ENCODE data around the gene GRAP. TPM values are rescaled to one million over a fixed set of nuclear protein-coding genes. Genes with fewer than 3 reads are reported as not detected.

The GRAP gene
- total RNA-seq, 1 donor from 2014 or later: 50.2 TPM

DNA sequence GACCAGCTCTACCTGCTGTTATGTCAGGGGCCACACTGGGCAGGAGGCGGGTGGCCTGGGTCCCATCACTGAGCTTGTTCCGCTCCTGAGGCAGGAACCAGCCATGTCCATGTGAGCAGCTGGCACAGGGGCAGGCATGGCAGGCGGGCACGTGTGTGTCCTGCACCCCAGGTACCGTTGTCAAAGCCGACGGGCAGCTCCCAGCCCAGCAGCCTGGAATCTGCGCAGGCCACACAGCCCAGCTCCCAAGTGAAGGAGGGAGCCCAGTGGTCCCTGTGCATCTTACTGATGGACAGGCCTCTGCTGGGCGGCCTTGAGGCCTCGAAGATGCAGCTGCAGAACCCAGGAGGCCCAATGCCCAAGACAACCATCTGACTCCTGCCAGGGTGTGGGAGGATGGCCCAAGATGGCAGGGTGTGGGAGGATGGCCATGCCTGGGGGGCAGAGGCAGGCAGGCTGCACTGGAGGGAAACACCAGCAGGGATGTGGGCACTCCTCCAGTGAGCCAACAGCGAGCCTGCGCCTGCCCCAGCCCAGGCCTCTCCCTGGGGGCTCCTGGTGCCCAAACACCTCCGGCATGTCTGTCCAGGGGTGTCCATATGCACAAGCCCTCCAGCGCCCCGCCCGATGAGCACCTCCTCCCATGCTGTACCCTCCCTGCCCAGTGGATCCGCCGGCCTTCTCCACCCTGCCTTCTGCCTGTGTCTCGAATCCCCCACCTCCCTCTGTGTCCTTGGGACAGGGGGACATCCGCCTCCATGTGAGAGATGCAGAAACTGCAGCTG, 55.0 kb downstream of the GRAP start:
- TF ChIP-seq, protein P1, sequence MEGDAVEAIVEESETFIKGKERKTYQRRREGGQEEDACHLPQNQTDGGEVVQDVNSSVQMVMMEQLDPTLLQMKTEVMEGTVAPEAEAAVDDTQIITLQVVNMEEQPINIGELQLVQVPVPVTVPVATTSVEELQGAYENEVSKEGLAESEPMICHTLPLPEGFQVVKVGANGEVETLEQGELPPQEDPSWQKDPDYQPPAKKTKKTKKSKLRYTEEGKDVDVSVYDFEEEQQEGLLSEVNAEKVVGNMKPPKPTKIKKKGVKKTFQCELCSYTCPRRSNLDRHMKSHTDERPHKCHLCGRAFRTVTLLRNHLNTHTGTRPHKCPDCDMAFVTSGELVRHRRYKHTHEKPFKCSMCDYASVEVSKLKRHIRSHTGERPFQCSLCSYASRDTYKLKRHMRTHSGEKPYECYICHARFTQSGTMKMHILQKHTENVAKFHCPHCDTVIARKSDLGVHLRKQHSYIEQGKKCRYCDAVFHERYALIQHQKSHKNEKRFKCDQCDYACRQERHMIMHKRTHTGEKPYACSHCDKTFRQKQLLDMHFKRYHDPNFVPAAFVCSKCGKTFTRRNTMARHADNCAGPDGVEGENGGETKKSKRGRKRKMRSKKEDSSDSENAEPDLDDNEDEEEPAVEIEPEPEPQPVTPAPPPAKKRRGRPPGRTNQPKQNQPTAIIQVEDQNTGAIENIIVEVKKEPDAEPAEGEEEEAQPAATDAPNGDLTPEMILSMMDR (IDR thresholded peaks at IDR 0.05; ENCODE audit: unreplicated experiment): no peak
- peaks cover 3% of the 10 kb centered on the region for H3K4me1 Mint-ChIP-seq (ENCODE audit: unreplicated experiment)
- H3K27ac Mint-ChIP-seq (ENCODE audit: unreplicated experiment): no peak overlapping the region
- H3K36me3 Mint-ChIP-seq (ENCODE audit: low read depth, unreplicated experiment): peaks cover 4% of the 10 kb centered on the region
- H3K9me3 Mint-ChIP-seq (ENCODE audit: unreplicated experiment): no peaks in the 10 kb centered on the region
- H3K4me3 Mint-ChIP-seq (ENCODE audit: unreplicated experiment): no peak overlapping the region
- no peak for DNase-seq (ENCODE audit: low spot score)
- H3K27me3 Mint-ChIP-seq (ENCODE audit: unreplicated experiment): peaks cover 3% of the 10 kb centered on the region

DNA sequence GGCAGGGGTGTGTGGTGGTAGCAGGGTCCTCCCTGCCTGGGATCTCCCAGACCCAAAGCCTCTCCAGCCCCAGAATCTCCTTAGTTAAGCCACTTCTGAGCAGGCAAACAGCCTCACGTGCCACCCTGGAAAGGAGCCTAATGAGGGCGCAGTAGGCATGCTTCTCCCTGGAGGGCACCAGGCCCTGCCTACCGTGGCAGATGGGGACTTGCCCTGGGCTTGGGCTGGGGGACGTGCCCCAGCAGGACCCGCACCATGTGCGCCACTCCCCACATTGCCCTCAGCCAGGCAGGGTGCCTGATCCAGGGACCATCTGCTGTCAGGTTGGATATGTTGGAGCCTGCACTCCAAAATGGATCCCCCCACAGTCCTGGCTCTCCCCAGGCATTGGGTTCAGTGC, 56.4 kb downstream of the GRAP start:
- H3K9me3 Mint-ChIP-seq (ENCODE audit: unreplicated experiment): no peaks in the 10 kb centered on the region
- TF ChIP-seq, protein P1 (IDR thresholded peaks at IDR 0.05; ENCODE audit: unreplicated experiment): no peak
- H3K36me3 Mint-ChIP-seq (ENCODE audit: low read depth, unreplicated experiment): peaks cover 3% of the 10 kb centered on the region
- no peak overlapping the region for H3K27ac Mint-ChIP-seq (ENCODE audit: unreplicated experiment)
- DNase-seq (ENCODE audit: low spot score): no peak
- H3K4me1 Mint-ChIP-seq (ENCODE audit: unreplicated experiment): peaks cover 3% of the 10 kb centered on the region
- no peak overlapping the region for H3K4me3 Mint-ChIP-seq (ENCODE audit: unreplicated experiment)
- H3K27me3 Mint-ChIP-seq (ENCODE audit: unreplicated experiment): peaks cover 3% of the 10 kb centered on the region

DNA sequence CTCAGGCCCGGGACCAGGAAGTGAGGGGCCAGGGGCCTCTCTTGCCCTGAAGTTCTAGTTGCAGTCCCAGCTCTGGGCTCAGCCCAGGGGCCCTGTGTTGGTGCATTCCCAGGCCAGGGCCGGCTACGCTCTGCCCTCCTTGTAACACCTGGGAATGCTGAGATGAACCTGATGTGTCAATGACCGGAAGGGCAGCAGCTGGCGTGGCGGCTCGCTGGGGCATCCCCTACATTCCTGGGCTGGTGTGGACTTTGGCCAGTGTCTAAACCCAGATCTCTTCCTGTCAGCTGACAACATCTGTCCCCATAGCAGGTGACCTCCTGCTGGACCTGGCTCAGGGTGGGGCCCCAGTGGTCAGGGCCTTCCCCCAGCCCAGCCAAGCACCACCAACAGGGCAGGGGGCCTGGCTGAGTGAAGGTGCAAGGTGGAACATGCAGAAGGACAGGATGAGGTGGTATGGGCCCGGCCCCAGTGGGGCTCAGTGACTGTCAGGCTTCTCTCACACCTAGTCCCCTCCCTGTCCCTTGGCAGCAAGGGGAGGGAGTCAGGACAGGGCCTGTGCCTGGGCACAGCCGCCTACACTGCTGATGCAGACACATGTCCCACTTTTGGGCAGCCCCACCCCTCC, 58.1 kb downstream of the GRAP start:
- peaks cover 3% of the 10 kb centered on the region for H3K4me1 Mint-ChIP-seq (ENCODE audit: unreplicated experiment)
- H3K27ac Mint-ChIP-seq (ENCODE audit: unreplicated experiment): no peak overlapping the region
- TF ChIP-seq, protein P1 (IDR thresholded peaks at IDR 0.05; ENCODE audit: unreplicated experiment): no peak
- H3K9me3 Mint-ChIP-seq (ENCODE audit: unreplicated experiment): no peaks in the 10 kb centered on the region
- H3K36me3 Mint-ChIP-seq (ENCODE audit: low read depth, unreplicated experiment): no peaks in the 10 kb centered on the region
- no peak for DNase-seq (ENCODE audit: low spot score)
- no peak overlapping the region for H3K4me3 Mint-ChIP-seq (ENCODE audit: unreplicated experiment)
- peaks cover 3% of the 10 kb centered on the region for H3K27me3 Mint-ChIP-seq (ENCODE audit: unreplicated experiment)

DNA sequence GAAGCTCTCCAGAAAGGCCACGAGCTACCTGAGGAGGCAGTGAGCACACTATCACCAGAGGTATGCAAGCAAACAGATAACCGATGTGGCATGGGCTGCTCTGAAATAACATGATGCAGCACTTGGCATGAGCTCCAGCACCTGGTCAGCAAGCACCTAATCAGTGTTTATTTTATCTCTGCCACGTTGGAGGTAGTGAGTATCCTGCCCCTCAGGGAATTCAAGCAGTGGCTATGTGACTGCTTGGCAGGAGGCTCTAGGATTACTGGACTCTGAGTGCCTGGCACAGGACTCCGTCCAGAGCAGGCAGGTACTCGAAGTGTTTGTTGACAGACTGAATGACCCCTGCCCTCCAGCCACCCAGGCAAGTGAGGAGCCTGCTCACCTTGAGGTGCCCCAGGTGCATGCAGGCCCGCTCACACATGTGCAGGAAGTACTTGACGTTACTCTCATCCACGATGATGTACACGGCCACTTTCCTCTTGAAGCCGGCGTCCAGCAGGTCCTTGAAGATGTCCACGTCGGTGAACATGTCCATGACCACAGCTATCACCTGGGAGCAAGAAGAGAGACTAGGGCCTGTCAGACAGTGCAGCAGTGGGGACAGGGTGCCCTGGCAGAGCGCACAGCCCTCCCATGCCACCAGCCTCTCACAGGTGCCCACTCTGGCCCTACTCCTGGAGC, 58.8 kb downstream of the GRAP start:
- Mint-ChIP-seq H3K27ac (ENCODE audit: unreplicated experiment) (no peak overlapping the region), H3K4me3 (ENCODE audit: unreplicated experiment) (no peak overlapping the region)

More for the DNA sequence above, 58.8 kb downstream of the GRAP start:
- H3K9me3 Mint-ChIP-seq (ENCODE audit: unreplicated experiment): no peaks in the 10 kb centered on the region
- H3K27me3 Mint-ChIP-seq (ENCODE audit: unreplicated experiment): peaks cover 3% of the 10 kb centered on the region
- TF ChIP-seq, protein P1 (IDR thresholded peaks at IDR 0.05; ENCODE audit: unreplicated experiment): no peak
- no peak for DNase-seq (ENCODE audit: low spot score)
- H3K36me3 Mint-ChIP-seq (ENCODE audit: low read depth, unreplicated experiment): no peaks in the 10 kb centered on the region
- peaks cover under 1% of the 10 kb centered on the region for H3K4me1 Mint-ChIP-seq (ENCODE audit: unreplicated experiment)

Measured in endothelial cell (in vitro differentiated cells).